8988T (cell line): ENCODE results near the gene BUB1B.
"Not testable (repeated sequence)": the region's sequence is repeated elsewhere in the genome, so short reads cannot be mapped to it uniquely, and the experiment has no call there.

ENCODE experiments used
- DNase-seq: peaks from one replicate; pipeline ENCODE4 v3.0.0; 2011

Gene BUB1B

DNA sequence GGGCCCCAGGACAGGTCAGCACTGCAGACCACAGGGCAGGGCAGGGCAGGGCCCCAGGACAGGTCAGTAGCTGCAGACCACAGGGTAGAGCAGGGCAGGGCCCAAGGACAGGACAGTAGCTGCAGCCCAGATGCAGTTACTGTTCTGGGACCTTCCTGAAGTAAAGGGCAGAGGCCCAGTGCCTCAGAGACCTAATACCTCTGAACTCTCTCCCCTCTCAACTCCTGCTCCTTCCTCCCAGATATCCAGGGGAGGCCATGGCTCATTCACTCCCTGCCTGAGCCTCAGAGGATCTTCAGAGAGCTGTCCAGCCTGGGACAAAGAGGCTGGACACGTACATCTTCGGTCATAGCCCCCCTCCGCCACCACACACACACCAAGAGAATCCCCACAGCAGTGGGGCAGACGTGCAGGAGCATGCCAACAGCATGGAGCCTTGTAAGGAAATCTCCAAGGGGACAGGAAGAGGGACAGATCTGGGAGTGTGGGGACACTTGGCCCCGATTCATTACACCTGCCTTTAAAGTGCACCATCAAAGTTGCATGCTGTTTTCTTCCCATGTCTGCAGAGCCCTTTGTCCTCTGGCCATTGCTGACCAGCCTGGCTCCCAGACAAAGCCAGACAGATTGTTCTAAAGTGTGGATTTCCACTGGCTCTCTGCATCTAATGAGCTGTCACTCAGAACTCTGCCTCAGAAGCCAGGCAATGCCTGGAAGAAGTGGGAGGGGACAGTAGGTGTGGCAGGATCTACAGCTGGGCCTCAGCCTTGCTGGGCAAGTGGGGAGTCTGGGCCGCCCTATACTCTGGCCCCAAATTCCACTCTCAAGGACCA, 24.2 kb upstream of the BUB1B start:
- no peak for DNase-seq

GRCh38 chr15:40137303-40138200, 23.3 kb upstream of the BUB1B start:
- DNase-seq = no peak

- DNase-seq = not testable (repeated sequence)
These were observed 22.7 kb upstream of the BUB1B start for GRCh38 chr15:40138201-40138570.

DNA sequence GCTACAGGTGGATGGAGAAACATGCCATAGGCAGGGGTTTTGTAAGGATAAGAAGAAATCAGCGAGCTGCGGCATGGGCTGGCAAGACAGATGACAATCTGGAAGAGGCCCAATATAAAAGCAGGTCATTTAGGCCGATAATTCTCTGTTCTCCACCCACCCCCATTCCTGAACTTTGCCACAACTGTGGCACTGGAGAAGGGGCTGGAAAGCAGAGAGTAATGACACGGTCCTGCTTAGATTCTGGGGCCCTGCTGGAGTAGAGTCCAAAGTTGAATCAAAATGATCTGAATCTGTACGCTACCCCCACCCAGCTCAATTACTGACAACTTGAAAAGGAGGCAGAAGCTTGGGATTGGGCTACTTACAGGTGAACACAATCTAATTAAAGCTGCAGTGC, 18.4 kb upstream of the BUB1B start:
- DNase-seq = no peak

- no peak for DNase-seq
These were observed 14.8 kb upstream of the BUB1B start for GRCh38 chr15:40146037-40146436.

- no peak for DNase-seq
These were observed 11.5 kb upstream of the BUB1B start for GRCh38 chr15:40149339-40149738.

DNA sequence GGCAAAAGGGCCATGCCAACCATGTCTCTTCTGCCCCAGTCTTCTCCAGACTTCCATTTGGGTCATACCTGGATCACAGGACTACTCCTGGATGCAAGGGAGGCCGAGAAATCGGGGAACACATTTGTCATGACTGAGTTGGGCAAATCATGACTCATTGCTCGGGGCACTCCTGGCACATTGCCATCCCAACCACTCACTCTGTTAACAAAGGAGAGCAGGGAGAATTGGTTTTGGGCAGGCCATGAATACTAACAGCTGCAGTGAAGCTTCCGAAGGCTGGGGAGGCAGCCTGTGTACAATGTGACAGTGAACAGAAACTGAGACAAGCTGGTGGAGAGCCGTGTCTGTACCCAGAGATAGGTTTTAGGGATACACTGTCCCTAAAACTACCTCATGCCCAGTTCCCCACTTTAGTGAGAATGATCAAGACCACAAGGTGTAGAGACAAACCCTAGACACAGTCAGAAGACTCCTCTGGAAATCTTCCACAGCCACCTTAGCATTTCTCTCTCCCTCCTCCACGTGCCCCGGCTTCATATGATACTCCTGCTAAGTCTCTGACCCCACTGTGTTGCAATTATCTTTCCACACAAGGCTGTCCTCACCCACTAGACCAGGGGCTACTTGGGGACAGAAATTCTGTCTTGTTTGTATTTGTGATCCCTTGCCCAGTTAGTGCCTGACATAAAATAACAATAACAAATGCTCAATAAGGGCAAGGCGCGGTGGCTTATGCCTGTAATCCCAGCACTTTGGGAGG, 10.5 kb upstream of the BUB1B start:
- no peak for DNase-seq

DNA sequence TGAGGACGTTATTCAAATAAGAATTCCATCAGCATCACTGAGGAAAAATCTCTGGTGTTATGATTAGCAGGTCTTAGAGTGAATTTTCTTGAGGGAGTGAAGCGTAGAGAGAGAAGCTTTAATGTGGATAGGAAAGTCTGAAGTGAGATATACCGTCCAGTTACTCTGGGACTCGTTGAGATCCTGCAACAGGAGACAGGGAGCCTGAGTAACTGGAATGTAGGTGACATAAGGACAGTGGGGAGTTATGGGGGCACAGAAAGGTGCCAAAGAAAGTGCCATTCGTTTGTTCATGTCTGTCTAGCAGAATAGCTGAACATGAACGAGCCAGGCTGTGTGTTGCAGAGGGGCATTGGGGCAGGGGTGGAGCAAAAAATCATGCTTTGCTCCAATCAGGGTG, 9.4 kb upstream of the BUB1B start:
- DNase-seq = no peak

- no peak for DNase-seq
These were observed 8.9 kb upstream of the BUB1B start for GRCh38 chr15:40151991-40152390.

DNA sequence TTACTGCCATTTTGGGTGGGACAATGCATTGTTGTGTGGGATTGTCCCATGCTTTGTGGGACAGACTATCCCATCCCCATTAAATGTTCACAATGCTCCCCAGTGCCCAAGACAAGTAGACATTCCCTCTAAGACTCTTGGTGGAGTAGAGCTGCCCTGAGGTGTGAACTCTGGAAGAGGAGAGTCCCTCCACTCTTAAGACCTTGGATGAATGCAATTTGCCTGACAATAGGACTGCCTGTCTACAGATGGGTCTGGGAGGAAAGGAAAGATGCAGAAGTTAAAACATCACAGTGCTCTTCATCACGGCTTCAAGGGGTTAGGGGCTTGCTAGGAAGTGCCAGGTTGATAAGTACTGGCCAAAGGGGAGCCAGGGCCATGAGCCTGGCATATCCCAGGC, 6.0 kb upstream of the BUB1B start:
- DNase-seq = not testable (repeated sequence)

- no peak for DNase-seq
These were observed 5.5 kb upstream of the BUB1B start for GRCh38 chr15:40155270-40155910.

DNA sequence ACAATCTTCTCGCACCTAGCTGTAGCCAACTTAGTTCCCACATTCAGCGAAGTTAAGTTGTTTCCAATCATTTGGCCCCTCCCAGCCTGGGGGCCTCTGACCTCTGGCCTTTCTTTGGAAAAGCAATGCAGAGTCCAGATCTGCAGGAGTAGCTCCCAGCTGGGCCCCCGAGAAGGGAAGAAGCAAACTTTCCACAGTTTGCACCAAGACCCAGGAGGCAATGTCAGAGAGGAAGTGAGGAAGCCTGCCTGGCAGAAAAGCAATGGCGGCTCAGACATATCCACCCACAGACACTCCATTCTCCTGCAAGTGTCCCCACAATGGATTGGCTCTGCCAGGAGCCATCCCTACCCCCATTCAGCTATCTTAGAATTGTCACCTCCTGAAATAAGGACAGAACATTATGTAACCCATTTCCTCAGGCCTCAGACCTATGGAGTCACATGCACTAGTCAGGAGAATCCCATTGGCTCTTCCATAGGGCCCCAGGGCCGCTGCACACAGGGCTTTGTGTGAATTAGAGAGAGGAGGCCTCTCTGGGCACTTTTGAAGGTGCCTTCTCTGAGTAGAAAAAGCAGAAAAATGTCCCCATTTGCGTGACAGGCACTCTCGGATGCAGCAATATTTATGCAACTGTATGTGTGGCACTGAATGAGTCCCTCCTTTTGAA, 3.0 kb upstream of the BUB1B start:
- no peak for DNase-seq

GRCh38 chr15:40160021-40160420, 848 bp upstream of the BUB1B start:
- DNase-seq = no peak

DNA sequence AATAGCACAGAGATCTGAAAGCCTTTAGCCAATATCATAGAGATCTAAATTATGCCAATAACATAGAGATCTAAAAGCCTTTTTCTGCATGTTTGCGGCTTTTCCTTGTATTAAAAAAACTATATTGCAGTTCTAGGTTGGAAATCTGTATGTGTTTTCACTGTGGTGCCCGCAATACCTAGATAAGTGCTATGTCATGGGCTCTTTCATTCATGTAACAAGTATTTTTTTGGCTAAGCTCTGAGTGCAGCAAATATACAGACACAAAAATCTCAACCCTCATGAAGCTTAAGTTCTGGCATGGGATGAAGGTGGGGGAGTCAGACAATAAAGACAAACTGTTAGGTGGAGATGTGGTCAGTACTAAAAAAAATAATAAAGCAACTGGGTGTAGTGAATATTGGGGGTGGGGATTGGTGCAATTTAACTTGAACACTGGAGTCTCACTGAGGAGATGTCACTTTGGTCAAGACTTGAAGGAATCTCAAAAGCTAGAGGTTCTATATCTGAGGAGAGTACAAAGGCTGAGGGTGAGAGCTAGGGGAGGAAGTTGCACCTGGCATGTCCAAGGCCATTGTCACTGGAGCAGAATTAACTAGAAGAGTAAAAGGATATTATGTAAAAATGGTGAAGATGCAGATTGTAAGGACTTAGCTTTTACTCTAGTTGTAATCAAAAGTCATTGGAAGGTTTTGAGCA, 973 bp downstream of the BUB1B start:
- no peak for DNase-seq

GRCh38 chr15:40162552-40162951, 1.7 kb downstream of the BUB1B start:
- DNase-seq = no peak

DNA sequence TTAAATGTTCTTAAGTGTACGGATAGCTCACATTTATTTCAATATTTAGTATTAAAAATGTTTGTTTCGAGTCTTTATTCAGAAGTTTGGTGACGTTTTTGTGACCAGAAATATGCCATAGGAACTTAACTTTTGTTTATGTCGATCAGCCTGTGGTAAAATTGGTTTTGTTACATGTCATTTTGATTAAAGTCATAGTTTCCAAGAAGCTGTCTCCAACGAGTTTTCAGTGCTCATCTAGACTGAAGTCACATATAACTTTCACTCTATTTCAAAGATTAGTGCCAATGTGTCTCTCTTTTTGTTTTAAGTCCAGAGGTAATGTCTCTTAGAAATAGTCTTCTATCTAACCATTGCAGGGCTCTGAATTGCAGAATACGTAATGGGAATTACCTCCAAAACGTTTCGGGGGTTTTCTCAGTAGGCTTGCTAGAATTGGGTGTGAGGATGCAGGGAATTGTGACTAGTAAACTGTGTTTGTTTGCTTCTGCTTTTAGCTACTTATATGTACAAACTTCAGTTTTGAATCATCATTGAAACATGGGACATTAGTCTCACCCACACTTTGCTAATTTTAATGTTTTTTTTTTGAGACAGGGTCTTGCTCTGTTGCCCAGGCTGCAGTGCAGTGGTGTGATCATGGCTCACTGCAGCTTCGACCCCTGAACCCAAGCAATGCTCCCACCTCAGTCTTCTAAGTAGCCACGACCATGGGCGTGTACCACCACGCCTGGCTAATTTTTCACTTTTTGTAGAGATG, 3.0 kb downstream of the BUB1B start:
- DNase-seq = no peak

- DNase-seq = not testable (repeated sequence)
These were observed 6.5 kb downstream of the BUB1B start for GRCh38 chr15:40167374-40167773.

DNA sequence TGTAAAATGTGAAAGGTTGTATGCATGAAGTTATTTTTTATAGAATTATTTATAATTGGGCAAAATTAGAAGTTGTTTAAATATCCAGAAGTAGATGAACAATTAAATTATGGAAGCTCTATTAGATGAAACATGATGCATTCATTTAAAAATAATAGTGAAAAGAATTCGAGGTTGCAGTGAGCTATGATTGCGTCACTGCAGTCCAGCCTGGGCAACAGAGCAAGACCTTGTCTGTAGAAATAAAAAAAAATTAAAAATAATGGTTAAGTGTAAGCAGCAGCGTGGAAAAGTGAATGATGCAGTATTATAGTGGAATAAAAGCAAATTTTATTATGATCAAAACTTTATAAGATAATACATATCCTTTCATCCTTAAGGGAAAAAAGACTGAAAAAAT, 14.3 kb downstream of the BUB1B start:
- DNase-seq = no peak

GRCh38 chr15:40182358-40183029, 21.6 kb downstream of the BUB1B start:
- no peak for DNase-seq
